ENCODE measurements around the gene NEUROD1. TPM values are rescaled to one million over a fixed set of nuclear protein-coding genes. Genes with fewer than 3 reads are reported as not detected.

Gene NEUROD1
- total RNA-seq, 1 donor from 2014 or later: not detected

DNA sequence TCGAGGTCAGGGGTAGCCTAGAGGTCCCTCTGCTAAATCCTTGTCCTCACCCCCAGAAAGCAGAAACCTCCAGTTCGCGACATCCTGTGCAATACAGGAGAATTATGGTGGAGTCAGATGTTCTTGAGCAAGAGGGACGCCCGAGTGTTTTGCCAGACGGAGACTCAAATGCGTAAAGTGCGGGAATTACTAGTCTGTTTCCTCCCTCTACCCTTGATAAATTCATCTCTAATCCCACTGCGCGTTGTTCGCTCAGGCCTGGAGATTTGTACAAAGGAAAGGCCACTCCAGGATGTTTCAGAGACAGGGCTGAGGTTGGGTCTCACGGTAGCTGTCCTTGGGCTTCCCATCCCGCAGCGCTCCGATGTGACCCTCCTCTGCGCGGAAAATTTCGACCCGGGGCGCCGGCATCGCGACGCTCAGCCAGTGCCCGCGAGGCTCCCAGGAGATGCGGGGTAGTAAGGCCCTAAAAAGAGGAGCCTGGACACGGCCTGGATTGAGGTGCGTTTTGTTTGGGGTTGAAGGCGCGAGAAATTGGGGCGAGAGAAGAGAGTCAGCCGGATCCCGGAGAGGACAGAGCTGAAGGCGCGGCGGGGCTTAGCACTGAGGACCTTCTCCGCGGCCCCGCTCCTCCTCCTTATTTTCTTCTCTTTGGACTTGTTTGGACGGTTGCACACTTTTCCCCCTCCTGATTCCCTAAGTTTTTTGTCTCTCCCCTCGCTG lies 2.6 kb upstream of the NEUROD1 start:
- Mint-ChIP-seq H3K9me3 (ENCODE audit: low read depth) (peaks cover 4% of the 10 kb centered on the region), H3K27me3 (ENCODE audit: low read depth) (peaks cover 88% of the 10 kb centered on the region), H3K36me3 (ENCODE audit: low read depth) (peaks cover 5% of the 10 kb centered on the region), H3K4me1 (ENCODE audit: low read depth) (peaks cover 36% of the 10 kb centered on the region), H3K27ac (ENCODE audit: unreplicated experiment) (no peak overlapping the region), H3K4me3 (ENCODE audit: unreplicated experiment) (peak overlapping the region; percentile 64)
- DNase-seq (ENCODE audit: low spot score): peak; percentile 63
- TF ChIP-seq, protein P1, sequence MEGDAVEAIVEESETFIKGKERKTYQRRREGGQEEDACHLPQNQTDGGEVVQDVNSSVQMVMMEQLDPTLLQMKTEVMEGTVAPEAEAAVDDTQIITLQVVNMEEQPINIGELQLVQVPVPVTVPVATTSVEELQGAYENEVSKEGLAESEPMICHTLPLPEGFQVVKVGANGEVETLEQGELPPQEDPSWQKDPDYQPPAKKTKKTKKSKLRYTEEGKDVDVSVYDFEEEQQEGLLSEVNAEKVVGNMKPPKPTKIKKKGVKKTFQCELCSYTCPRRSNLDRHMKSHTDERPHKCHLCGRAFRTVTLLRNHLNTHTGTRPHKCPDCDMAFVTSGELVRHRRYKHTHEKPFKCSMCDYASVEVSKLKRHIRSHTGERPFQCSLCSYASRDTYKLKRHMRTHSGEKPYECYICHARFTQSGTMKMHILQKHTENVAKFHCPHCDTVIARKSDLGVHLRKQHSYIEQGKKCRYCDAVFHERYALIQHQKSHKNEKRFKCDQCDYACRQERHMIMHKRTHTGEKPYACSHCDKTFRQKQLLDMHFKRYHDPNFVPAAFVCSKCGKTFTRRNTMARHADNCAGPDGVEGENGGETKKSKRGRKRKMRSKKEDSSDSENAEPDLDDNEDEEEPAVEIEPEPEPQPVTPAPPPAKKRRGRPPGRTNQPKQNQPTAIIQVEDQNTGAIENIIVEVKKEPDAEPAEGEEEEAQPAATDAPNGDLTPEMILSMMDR (IDR thresholded peaks at IDR 0.05): no peak

DNA sequence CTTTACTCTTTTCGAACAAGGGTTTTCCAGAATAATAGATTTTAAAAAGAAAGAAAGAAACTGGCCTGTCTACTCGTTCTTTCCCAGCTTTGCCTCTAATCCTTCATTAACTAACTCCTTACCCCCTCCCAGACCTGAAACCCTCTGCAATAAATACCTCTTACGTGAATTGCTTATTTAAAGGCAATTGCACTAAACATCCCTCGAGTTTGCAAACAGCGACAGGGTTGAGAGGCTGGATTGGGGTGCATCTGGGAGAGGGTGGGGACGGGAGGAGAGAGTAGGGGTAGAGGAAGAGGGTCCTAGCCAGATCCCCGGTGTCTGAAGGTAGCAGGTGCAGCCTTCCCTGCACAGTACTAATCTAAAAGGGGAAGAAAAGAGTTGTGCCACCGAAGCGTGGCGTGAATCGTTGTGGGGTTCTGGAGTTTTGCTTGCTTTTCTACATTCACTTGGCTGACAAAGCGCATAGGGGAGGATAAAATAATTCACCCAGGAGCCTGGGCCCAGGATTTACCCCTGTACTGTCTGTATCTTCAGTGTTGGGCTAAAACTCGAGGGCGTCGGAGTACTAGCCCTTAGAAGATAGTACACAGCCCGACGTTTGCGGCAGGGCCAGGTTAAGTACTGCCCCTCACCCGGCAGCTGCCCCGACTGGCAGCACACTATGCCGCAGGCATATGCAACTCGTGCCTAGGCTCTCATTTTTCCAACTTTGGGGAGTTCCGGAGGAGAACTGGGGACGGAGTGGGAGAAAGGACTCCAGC lies 1.9 kb upstream of the NEUROD1 start:
- Mint-ChIP-seq H3K27me3 (ENCODE audit: low read depth) (peaks cover 85% of the 10 kb centered on the region), H3K4me1 (ENCODE audit: low read depth) (peaks cover 38% of the 10 kb centered on the region), H3K9me3 (ENCODE audit: low read depth) (peaks cover 4% of the 10 kb centered on the region), H3K36me3 (ENCODE audit: low read depth) (peaks cover 7% of the 10 kb centered on the region), H3K4me3 (ENCODE audit: unreplicated experiment) (no peak overlapping the region), H3K27ac (ENCODE audit: unreplicated experiment) (no peak overlapping the region)
- DNase-seq (ENCODE audit: low spot score): peak; percentile 38
- TF ChIP-seq, protein P1 (IDR thresholded peaks at IDR 0.05): no peak

DNA sequence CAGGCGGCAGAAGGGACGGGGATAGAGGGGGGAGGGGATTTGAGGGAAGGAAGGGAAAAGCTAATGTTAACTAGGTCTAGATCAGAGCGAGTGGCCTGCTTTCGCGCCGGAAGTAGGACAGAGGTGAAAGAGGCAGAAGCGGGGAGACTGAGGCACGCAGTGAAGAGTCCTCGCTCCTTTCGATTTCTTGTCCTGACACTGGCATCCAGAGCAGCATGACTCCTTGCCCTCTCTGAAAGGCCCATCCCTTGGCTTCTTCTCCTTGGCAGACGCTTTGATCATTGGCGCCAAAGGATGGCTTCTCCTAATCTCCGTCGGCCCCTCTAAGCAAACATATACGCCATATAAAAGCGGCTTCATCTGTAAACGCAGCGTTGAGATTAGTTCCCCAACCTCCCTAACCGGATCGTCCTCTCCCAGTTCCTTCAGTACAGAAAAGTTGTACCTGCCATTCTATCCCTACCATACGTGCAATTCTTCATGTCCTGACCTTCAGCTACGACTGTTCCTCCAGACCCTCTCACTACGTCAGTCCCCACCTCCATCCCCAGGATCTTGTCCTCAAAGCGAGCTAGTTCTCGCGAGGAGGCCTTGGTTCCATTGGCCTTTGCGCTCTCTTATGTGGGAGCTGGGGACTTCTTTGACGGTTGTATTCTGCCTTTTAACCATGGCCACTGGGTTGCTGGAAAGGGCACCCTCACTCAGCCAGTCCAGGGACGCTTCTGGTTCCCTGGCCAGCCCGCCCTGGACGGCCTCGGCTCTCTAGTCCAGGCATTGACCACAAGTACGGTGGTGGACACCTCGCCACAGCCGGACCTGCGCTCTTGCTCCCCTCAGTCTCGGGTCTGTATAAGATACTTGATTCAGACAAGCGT lies 857 bp upstream of the NEUROD1 start:
- peak; percentile 56 for DNase-seq (ENCODE audit: low spot score)
- H3K9me3 Mint-ChIP-seq (ENCODE audit: low read depth): peaks cover 4% of the 10 kb centered on the region
- peaks cover 38% of the 10 kb centered on the region for H3K4me1 Mint-ChIP-seq (ENCODE audit: low read depth)
- H3K36me3 Mint-ChIP-seq (ENCODE audit: low read depth): peaks cover 7% of the 10 kb centered on the region
- H3K27me3 Mint-ChIP-seq (ENCODE audit: low read depth): peaks cover 83% of the 10 kb centered on the region
- TF ChIP-seq, protein P1 (IDR thresholded peaks at IDR 0.05): no peak
- H3K4me3 Mint-ChIP-seq (ENCODE audit: unreplicated experiment): peak overlapping the region; percentile 58
- no peak overlapping the region for H3K27ac Mint-ChIP-seq (ENCODE audit: unreplicated experiment)

DNA sequence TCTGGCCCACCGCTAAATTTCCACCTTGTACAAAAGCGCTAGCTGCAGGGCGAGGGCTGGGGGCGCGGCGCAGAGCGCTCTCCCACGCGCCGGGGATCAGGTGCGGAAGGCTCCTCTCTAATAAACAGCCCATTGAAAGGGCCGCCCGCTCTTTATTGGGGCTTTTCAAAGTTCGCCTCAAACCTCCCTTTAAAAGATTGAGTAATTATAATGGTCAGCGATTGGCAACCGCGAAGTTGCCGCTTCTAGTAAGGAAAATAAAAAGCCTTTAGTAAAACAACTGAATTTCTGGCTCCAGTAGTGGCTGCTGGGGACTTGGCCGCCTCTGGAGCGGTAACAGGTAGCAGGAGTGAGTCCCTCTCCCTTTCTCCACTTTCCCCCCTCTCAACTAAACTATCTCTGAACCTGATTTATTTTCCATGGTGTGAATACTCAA lies 755 bp downstream of the NEUROD1 start:
- Mint-ChIP-seq H3K9me3 (ENCODE audit: low read depth) (peaks cover 4% of the 10 kb centered on the region), H3K27me3 (ENCODE audit: low read depth) (peaks cover 79% of the 10 kb centered on the region), H3K4me1 (ENCODE audit: low read depth) (peaks cover 38% of the 10 kb centered on the region), H3K36me3 (ENCODE audit: low read depth) (peaks cover 7% of the 10 kb centered on the region), H3K4me3 (ENCODE audit: unreplicated experiment) (no peak overlapping the region), H3K27ac (ENCODE audit: unreplicated experiment) (no peak overlapping the region)
- no peak for DNase-seq (ENCODE audit: low spot score)
- TF ChIP-seq, protein P1 (IDR thresholded peaks at IDR 0.05): no peak
